ENCODE data around the gene CALHM1. TPM values are rescaled to one million over a fixed set of nuclear protein-coding genes. Genes with fewer than 3 reads are reported as not detected.
"Not testable (repeated sequence)": the region's sequence is repeated elsewhere in the genome, so short reads cannot be mapped to it uniquely, and the experiment has no call there.

The CALHM1 gene
- not detected in 2 replicates for total RNA-seq (2014; rRNA removed; shearing (Covaris generic))

DNA sequence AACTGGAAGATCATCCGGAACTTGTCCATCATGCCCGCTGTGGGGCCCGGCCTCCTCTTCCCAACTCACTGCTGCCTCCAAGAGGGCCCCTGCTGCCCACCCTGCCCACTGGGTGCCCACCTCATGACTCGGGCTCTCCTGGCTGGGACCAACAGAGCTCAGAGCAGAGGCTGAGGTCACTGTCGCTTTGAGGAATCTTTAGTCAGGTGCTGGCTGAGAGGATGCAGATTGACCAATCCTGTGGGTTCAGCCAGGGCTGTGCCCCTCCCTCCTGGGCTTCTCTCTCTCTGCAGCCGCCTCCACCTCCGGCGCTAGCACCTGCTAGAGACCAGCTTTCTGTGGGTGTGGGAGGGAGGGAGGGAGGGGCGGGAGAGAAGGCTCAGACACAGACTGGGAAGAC, at the start of gene CALHM1:
Gene CALHM1, minus strand, starts transcription at position 181 of the 400 bp plus-strand sequence. Its CDS starts 149 bp downstream, at position 32.
- DNase-seq (ENCODE audit: low read depth) = no peak

GRCh38 chr10:103507235-103508191, 48.8 kb upstream of the CALHM1 start:
- DNase-seq (ENCODE audit: low read depth) = no peak

DNA sequence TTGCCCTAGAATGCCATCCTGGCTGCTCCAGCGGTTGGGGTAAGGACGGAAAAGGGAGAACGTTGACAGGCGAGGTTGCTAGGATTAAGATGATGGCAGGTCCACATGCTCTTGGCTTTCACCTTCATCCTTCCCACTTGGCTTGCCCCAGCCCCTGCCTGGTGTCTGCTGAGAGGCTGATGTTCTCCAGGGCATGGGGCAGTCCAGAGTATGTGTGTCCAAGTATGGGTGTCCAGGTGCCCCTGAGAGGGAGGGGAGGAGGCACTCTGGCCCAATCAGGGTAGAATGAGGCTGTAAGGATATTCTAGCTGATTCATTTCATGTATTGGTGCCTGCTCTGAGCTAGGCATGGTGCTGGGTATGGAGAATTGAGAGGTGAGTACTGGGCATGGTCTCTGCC, 47.4 kb upstream of the CALHM1 start:
- DNase-seq (ENCODE audit: low read depth) = no peak

GRCh38 chr10:103504181-103504783, 45.6 kb upstream of the CALHM1 start:
- peak; percentile 92 for DNase-seq (ENCODE audit: low read depth)

- not testable (repeated sequence) for DNase-seq (ENCODE audit: low read depth)
These were observed 45.1 kb upstream of the CALHM1 start for GRCh38 chr10:103503777-103504176.

GRCh38 chr10:103502849-103503660, 44.4 kb upstream of the CALHM1 start:
- no peak for DNase-seq (ENCODE audit: low read depth)

GRCh38 chr10:103501186-103501585, 42.5 kb upstream of the CALHM1 start:
- DNase-seq (ENCODE audit: low read depth) = no peak

- DNase-seq (ENCODE audit: low read depth) = no peak
These were observed 41.8 kb upstream of the CALHM1 start for GRCh38 chr10:103500481-103500880.

- DNase-seq (ENCODE audit: low read depth) = peak; percentile 35
These were observed 41.2 kb upstream of the CALHM1 start for GRCh38 chr10:103499881-103500280.

GRCh38 chr10:103498936-103499638, 40.4 kb upstream of the CALHM1 start:
- no peak for DNase-seq (ENCODE audit: low read depth)

GRCh38 chr10:103497161-103497915, 38.6 kb upstream of the CALHM1 start:
- DNase-seq (ENCODE audit: low read depth) = no peak

- no peak for DNase-seq (ENCODE audit: low read depth)
These were observed 36.6 kb upstream of the CALHM1 start for GRCh38 chr10:103495321-103495720.

- no peak for DNase-seq (ENCODE audit: low read depth)
These were observed 35.5 kb upstream of the CALHM1 start for GRCh38 chr10:103493916-103494877.

DNA sequence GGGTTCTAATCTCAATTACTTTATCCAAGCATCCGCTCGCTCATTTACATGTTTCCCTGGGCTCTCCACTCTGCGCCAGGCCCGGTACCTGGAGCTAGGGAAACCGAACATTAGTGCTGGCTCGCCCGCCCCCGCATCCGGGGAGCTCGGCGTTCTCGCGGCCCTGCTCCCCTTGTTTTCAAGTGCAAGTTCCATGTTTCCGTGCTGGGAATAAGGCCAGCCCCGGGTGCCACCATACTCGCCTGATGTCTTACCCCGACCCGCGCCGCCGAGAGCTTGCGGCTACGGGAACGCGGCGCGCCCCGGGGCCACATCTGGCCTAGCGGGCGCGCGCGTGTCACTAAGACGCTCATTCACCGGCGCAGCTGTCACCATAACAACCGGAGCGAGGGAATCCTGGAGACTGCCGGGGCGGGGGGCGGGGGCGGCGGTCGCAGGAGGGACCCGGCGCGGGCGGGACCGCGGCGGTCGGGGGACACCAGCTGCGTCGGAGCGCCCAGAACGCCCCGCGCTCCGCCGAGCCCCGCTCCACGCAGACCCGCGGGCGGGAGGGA, 34.7 kb upstream of the CALHM1 start, which contains the start of gene NEURL1:
Gene NEURL1, plus strand, starts transcription at position 344 of the 554 bp plus-strand sequence. CDS start 683 bp downstream, outside the sequence.
- no peak for DNase-seq (ENCODE audit: low read depth)

DNA sequence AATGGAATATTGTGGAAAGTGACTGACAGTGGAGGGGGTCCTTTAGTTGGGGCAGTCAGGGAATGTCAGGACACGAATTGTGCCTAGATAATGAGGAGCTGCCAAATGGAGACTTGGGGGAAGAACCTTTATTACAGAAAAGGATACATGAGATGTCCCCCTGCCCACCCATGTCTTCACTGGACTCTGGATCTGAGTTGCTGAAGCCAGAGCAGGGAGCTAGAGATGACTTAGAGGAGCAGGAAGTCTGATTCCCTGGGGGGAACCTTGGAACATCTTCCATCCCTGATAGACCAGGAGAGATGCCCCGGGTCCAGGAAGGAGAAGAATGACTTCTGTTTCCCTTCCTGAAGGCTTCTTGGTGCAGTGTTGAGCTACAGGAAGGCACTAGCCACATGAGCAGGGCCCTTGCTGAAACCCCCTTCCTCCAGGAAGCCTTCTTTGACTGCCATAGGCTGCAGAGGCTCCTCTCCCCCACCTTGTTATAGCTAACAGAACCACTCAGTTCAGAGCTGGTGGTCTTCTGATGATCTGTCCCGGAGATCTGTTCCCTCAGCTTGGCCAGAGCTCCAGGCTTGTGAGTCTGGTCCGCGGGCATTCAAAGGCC, 34.1 kb upstream of the CALHM1 start:
- DNase-seq (ENCODE audit: low read depth) = no peak

DNA sequence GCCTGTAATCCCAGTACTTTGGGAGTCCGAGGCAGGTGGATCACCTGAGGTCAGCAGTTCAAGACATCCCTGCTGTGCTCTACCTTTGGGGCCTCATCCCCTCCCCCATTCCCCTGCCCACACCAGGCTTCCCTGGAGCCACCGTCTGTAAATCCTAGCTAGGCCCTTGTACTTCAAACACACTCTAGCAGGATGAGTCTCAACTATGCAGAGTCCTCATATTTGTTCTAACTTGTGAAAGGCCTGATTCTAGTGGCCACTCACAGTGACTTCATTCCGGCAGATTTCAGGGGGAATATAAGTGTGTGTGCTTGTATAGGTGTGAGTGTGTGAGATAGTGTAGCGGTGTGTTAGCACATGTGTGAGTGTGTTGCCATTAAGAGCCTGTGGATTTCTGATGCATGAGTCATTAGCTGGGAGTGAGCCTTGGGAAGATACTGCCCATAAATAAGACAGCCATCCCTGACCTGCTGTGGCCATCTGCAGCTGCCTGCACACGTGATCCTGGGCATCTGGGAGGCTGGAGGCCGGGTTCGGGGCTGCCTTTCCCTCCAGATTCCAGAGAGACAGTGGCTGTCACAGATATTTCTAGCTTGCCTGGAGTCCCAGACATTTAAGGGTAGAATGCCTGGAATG, 33.1 kb upstream of the CALHM1 start:
- peak; percentile 76 for DNase-seq (ENCODE audit: low read depth)

DNA sequence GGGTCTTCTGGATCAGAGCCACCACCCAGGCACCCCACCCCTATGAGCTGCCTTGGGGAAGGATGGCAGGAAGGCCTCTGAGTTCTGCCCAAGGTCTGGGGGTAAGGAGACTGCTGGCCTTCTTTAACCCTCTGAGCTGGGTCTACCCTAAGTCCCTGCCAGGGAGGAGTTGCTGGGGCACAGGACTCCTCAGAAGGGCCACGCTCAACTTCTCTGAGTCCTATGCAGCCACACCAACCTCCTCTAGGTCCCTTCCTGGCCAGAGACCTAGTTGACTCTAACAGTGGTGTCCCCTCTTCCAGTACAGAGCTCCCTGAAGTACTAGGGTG, 32.2 kb upstream of the CALHM1 start:
- no peak for DNase-seq (ENCODE audit: low read depth)

DNA sequence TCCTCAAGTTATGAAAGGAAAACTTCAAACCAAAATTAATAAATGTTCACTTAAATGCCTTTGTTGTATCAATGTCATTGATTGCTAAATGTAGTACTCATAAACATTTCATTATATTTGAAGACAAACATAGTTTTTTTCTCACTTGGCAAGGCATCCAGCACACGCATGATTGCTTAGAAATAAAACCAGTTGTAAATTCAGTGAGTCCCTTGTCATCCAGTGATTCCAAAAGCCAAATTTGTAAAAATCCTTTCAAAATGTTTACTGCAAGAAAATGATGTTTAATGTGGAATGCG, 28.7 kb upstream of the CALHM1 start:
- no peak for DNase-seq (ENCODE audit: low read depth)

All from Daoy (cell line).